ENCODE results near the gene TENM3.

Gene TENM3

DNA sequence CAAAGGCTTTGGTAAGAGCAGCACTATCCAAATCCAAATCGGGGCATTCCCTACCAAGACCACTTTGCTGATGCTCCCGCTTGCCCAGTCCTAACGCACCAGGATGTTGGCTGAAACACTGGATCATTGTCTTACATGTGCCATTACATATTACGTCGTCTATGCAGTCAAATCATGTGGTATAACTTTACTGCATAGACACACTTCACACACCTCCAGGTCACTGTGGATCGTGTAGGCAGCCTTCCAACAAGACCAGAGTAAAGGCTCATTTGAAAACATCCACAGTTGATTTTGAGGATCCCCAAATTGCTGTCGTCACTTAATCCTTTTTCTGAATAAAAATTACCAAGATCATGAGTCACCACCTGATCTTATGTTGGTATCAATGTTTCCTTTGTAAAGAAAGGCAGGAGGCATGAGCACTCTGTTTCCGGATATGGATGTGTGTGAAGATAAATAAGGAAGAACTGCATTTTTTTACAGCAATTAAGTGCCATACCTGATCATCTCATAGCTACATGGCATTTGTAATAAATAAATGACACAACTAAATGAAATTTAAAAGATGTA is 18.5 kb downstream of the TENM3 start:
- Histone ChIP-seq H3K27ac (ENCODE audit: low read depth, low read length) (no peak overlapping the region), H3F3A (ENCODE audit: insufficient read depth) (no peaks in the 10 kb centered on the region), H3K79me2 (ENCODE audit: insufficient read depth, low read length) (no peaks in the 10 kb centered on the region), H3K4me3 (ENCODE audit: insufficient read depth, low read length, poor library complexity, severe bottlenecking) (no peak overlapping the region), H3K9me3 (ENCODE audit: insufficient read depth, low read length) (no peaks in the 10 kb centered on the region), H4K20me1 (ENCODE audit: low read depth, low read length) (no peaks in the 10 kb centered on the region), H3K27me3 (ENCODE audit: low read length) (no peaks in the 10 kb centered on the region), H3K4me2 (ENCODE audit: low read depth, low read length, poor library complexity, severe bottlenecking) (no peak overlapping the region), H2AFZ (ENCODE audit: low read depth, low read length, severe bottlenecking) (no peak overlapping the region), H3K9ac (ENCODE audit: low read length) (no peak overlapping the region), H3K9me2 (replicated peaks; ENCODE audit: insufficient read depth, low read length) (no peaks in the 10 kb centered on the region), H3K36me3 (ENCODE audit: low read length) (no peaks in the 10 kb centered on the region)
- TF ChIP-seq EZH2phosphoT487 (conservative IDR thresholded peaks at IDR 0.05; ENCODE audit: low read length), result no peak
- TF ChIP-seq, protein P1, sequence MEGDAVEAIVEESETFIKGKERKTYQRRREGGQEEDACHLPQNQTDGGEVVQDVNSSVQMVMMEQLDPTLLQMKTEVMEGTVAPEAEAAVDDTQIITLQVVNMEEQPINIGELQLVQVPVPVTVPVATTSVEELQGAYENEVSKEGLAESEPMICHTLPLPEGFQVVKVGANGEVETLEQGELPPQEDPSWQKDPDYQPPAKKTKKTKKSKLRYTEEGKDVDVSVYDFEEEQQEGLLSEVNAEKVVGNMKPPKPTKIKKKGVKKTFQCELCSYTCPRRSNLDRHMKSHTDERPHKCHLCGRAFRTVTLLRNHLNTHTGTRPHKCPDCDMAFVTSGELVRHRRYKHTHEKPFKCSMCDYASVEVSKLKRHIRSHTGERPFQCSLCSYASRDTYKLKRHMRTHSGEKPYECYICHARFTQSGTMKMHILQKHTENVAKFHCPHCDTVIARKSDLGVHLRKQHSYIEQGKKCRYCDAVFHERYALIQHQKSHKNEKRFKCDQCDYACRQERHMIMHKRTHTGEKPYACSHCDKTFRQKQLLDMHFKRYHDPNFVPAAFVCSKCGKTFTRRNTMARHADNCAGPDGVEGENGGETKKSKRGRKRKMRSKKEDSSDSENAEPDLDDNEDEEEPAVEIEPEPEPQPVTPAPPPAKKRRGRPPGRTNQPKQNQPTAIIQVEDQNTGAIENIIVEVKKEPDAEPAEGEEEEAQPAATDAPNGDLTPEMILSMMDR (IDR thresholded peaks at IDR 0.05; ENCODE audit: insufficient read depth, low read length, poor library complexity, severe bottlenecking), result no peak

DNA sequence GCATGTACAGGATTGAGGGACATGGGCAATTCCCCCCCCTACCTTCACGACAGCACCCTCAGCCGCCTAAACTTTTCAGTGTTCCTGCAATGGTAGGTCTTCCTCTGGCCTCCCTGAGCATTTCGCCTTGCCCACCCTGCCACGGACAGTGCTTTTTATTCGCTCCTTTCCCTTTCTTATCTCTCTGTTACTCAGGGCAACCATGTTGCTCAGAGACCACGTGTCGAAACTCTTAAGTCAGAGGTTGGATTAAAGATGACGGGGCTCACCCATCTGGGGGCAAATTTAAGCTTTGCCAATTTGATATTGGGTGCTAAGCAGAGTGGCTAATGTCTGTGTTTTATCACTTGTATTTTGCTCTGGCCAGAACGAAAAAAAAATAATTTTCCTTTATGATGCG is 20.4 kb downstream of the TENM3 start:
- Histone ChIP-seq H3K9me2 (replicated peaks; ENCODE audit: insufficient read depth, low read length) (no peaks in the 10 kb centered on the region), H3K27ac (ENCODE audit: low read depth, low read length) (no peak overlapping the region), H3K9me3 (ENCODE audit: insufficient read depth, low read length) (peaks cover 5% of the 10 kb centered on the region; the same call in 1 of the 2 replicates), H2AFZ (ENCODE audit: low read depth, low read length, severe bottlenecking) (no peak overlapping the region), H3K36me3 (ENCODE audit: low read length) (no peaks in the 10 kb centered on the region), H3F3A (ENCODE audit: insufficient read depth) (no peaks in the 10 kb centered on the region), H3K79me2 (ENCODE audit: insufficient read depth, low read length) (no peaks in the 10 kb centered on the region), H3K27me3 (ENCODE audit: low read length) (no peaks in the 10 kb centered on the region), H3K4me3 (ENCODE audit: insufficient read depth, low read length, poor library complexity, severe bottlenecking) (no peak overlapping the region), H3K4me2 (ENCODE audit: low read depth, low read length, poor library complexity, severe bottlenecking) (no peak overlapping the region), H3K9ac (ENCODE audit: low read length) (no peak overlapping the region), H4K20me1 (ENCODE audit: low read depth, low read length) (no peaks in the 10 kb centered on the region)
- no peak for TF ChIP-seq EZH2phosphoT487 (conservative IDR thresholded peaks at IDR 0.05; ENCODE audit: low read length)
- TF ChIP-seq, protein P1 (IDR thresholded peaks at IDR 0.05; ENCODE audit: insufficient read depth, low read length, poor library complexity, severe bottlenecking), result no peak

DNA sequence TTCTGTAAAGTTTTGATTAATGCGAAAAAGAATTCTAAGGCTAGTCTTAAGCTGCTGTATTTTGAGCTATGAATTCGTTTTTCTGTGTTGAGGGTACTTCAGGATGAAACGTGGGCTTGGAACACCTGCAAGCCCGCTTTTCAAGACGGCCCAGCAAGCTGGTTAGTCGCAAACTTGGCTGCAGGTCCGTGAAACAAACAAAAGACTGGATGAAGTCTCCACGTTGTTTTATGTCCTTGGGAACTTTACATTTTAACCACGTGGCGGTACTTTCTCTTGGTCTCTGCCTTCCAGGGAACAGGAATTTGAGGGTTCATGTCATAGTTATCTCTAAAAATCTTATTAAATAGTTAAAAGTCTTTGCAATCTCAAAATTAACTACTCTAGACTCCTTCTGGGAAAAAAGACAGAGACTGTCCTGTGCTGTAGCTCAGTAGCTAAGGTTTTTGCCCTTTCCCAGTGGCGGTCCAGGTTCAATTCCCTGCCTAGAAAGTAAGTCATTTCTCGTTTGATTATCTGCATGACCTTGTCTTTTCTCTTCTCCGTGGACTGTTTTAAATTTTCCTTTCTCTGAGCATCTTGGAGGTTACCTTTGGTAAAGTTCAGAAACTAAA is 21.0 kb downstream of the TENM3 start:
- H3K4me3 ChIP-seq (ENCODE audit: insufficient read depth, low read length, poor library complexity, severe bottlenecking), result no peak overlapping the region
- H3K9ac ChIP-seq (ENCODE audit: low read length), result no peak overlapping the region
- H3F3A ChIP-seq (ENCODE audit: insufficient read depth), result no peaks in the 10 kb centered on the region
- TF ChIP-seq, protein P1 (IDR thresholded peaks at IDR 0.05; ENCODE audit: insufficient read depth, low read length, poor library complexity, severe bottlenecking), result no peak
- no peak for TF ChIP-seq EZH2phosphoT487 (conservative IDR thresholded peaks at IDR 0.05; ENCODE audit: low read length)
- no peaks in the 10 kb centered on the region for H3K9me2 ChIP-seq (replicated peaks; ENCODE audit: insufficient read depth, low read length)
- H3K9me3 ChIP-seq (ENCODE audit: insufficient read depth, low read length), result peaks cover 5% of the 10 kb centered on the region; the same call in 1 of the 2 replicates
- no peak overlapping the region for H2AFZ ChIP-seq (ENCODE audit: low read depth, low read length, severe bottlenecking)
- H3K36me3 ChIP-seq (ENCODE audit: low read length), result no peaks in the 10 kb centered on the region
- no peak overlapping the region for H3K4me2 ChIP-seq (ENCODE audit: low read depth, low read length, poor library complexity, severe bottlenecking)
- no peaks in the 10 kb centered on the region for H3K79me2 ChIP-seq (ENCODE audit: insufficient read depth, low read length)
- no peak overlapping the region for H3K27ac ChIP-seq (ENCODE audit: low read depth, low read length)
- no peaks in the 10 kb centered on the region for H4K20me1 ChIP-seq (ENCODE audit: low read depth, low read length)
- no peaks in the 10 kb centered on the region for H3K27me3 ChIP-seq (ENCODE audit: low read length)
